GM19099 (cell line): Measurements from ENCODE around the gene KCNIP1.

Experiments
- POLR2A ChIP-seq: IDR thresholded peaks from 3 replicates; pipeline ENCODE4 v1.6.1; 2011; ENCODE audit warnings: low read depth; ENCODE audit not compliant: insufficient read length; ENCODE audit errors: extremely low read depth

The KCNIP1 gene

DNA sequence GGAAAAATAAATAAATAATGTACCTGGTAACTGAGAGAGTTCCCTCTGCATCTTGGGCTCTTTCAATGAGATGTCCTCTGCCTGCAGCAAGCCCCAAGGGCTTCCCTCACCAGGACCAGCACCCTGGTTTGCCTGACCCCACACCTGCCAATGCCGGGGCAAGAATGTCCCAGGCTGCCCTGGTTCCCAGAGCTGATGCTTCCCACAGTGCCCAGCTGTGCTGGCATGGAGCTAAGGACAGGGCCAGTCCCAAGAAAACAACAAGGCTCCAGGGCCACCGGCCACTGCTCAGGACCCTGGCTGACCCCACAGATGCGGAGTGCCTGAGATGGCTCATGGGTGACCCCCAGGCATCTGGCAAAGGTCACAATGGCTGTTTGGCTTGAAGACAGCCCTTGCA lies 123.5 kb downstream of the KCNIP1 start:
- no peak for TF ChIP-seq POLR2A

DNA sequence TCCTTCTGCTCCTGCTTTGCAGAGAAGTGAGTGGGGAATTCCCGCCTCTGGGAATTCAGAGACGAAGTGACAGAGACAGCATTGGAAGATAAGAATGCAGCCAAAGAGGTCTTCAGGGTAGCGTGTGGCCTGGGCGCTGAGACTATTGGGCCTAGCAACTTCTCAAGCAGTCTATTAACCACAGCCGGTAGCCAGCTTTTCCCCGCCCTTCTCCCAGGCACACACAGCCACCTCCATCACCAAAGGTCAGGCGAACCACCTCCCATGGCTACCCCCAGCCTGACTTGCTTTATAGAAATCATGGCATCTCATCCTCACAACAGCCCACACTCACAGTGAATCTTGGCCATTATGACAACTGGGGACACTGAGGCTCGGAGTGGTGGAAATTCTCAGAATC lies 124.2 kb downstream of the KCNIP1 start:
- TF ChIP-seq POLR2A, result no peak

DNA sequence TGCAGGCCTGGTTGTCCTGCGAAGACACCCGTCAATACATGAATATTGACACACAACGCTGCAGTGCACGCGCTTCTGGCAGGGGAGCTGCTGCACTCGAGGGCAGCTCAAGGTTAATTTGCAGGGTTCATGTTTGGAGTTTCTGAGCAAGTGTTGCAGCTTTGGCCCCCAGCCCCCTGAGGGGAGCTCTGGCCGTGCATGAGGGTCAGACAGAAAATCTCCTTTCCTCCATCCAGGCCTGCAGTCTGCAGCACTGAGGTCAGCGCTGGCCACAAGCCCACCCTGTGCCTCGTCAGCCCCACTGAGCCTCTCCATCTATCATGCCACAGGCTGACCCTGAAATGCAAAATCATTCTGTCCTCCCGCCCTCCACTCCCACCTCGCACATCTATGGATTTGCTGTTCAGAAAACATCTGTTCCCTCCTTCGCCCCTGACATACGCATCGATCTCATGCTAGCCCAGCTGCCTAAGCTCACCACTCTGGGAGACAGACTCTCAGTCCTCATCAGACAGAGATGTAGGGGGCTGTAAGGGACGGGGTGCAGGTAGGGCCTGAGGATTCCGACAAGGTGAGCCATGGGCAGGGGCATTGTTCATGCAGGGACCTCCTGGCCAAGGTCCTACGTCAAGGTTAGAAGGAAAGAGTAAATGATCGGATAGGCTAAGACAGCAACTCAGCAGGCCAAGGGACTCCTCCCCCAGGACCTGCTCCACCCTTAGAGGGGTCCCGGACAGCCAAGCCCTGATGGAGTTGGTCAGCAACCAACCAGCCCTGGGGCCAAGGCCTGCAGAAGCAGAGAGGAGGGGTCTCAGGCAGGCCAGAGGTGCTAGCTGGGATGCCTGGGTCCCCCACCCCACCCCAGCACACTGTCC lies 125.1 kb downstream of the KCNIP1 start:
- no peak for TF ChIP-seq POLR2A

DNA sequence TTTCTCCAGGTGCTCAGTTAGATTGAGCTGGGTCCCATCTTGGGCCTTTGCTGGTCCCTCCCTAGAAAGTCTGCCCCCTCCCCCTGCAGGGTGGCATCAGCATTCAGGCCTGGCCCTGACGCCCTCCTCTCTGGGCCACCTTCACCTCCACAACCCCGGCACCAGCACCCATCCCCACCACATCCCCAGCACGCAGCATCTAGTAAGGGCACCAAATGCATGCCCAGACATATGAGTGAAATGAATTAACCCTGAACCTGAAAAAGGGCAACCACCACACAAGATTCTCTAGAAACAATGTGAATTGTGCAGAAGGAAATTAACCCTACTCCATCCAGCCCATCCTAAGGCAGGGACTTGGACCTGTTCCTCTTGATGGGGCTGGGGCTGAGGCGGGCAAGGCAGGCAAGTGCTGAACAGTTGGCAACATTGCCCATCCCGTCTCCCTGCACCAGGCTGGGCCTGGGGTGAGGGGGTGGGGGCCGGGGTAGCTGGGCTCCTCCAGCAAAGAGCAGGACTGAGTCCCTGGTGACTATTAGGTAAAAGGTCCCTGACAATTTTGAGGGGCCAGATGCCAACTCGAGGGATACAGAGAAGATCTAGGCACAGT lies 125.9 kb downstream of the KCNIP1 start:
- no peak for TF ChIP-seq POLR2A

DNA sequence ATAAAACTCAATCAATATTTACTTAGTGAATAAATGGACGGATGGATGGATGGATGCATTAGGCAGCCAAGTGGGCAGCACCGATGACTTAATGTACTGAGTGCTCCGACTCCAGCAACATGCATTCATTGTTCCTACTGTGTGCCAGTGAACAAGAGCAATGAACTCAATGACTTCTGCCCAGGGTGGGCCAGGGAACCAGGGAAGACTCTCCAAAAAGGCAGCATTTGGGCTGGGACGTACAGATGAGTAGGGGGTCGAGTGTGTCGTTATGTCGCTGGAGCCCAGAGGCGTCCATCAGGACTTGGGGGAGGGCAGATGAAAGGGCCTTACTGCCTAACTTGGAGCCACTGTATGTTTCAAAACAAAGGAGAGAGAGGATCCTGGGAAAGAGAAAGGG lies 126.4 kb downstream of the KCNIP1 start:
- no peak for TF ChIP-seq POLR2A

DNA sequence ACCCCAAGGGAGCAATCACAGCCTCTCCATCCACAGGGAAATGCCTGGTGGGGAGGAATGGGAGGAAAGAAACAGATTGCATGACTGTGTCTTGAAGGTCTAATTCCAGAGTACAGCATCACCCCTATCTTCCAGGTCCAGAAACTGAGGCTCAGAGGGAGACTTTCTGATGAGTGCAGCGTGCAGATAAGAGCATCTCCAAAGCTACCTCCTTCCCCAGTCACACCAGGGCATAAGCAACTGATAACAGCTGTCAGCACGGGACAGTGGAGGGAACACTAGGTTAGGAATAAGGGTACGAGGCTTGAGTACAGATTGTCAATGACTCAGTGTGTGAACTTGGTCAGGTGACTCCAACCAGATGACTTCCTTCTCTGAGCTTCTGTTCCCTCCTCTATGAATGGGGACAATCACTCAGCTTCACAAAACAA lies 126.9 kb downstream of the KCNIP1 start:
- no peak for TF ChIP-seq POLR2A

DNA sequence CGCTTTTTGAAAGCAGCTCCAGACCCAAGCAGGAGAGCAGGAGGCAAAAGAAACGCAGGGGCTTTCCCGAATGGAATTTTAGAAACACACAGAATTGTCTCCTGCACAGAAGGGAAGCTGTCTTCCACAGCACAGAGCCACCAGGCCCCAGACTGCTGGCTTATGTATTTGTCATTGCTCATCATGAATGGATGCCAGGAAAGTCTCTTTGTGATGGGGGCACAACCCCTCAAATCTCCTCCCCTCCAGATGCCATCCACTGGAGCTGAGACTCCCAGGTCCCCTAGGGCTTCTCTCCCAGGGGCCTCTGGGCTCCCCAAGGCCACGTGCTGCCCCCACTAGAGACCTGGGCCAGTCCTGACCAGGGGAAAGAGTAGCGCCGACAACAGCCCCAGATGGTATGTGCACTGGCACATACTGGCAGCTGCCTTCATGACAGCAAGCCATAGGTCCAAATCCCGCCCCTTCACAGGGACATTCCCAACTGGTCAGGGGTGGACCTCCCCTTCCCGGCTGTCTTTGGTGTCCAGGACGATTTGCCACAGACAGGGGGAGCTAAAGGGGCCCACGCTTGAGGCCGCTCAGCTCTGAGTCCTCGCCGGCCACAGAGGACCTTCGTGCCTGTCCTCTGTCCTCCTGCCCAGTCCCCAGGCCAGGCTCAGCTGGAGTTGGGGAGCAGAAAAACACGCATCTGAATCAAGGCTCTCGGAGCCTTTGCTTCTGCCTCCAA lies 127.8 kb downstream of the KCNIP1 start:
- TF ChIP-seq POLR2A, result no peak

DNA sequence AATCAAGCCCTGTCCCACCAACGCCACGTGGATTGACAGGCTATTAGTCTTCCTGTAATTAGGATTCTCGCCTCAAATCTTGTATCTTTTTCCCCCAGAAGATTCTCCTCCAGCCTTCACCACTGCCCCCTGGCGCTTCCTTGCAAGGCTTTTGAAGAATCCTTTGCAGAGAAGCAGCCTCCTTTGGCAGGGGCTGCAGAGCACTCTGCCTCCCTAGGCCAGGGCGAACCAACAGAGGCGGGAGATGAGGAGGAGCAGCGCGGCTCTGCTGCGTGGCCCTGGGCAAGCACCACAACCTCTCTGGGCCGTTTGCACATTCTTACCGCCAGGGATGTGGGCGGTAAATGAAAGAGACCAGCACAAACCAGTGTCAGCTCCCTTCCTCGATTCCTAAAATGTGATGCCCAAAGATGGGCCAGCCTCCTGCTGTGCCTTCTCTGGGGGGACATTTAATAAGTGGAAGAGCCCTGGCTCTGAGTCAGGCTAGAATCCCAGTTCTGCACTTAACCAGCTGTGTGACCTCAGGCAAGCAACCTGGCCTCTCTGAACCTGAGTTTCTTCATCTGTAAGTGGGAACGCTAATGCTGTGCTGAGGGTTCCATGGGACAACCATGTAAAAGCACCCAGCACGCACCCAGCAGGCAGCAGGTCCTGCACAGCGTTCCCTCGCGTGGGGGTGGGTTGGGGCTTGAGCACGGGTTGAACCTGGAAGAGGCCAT lies 128.6 kb downstream of the KCNIP1 start:
- TF ChIP-seq POLR2A, result no peak

DNA sequence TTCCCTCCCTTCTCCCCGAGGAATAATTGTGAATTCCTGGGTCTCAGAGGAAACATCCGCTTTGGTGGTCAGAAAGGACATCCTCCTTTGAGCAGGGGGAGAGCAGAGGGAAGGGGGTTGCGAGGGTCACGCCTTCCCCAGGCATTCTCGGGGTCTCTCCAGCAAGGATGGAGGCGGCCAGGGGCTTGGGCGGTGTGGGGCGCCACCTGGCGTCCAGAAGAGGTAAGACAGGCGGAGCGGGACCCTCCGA lies 129.1 kb downstream of the KCNIP1 start:
- TF ChIP-seq POLR2A, result no peak

DNA sequence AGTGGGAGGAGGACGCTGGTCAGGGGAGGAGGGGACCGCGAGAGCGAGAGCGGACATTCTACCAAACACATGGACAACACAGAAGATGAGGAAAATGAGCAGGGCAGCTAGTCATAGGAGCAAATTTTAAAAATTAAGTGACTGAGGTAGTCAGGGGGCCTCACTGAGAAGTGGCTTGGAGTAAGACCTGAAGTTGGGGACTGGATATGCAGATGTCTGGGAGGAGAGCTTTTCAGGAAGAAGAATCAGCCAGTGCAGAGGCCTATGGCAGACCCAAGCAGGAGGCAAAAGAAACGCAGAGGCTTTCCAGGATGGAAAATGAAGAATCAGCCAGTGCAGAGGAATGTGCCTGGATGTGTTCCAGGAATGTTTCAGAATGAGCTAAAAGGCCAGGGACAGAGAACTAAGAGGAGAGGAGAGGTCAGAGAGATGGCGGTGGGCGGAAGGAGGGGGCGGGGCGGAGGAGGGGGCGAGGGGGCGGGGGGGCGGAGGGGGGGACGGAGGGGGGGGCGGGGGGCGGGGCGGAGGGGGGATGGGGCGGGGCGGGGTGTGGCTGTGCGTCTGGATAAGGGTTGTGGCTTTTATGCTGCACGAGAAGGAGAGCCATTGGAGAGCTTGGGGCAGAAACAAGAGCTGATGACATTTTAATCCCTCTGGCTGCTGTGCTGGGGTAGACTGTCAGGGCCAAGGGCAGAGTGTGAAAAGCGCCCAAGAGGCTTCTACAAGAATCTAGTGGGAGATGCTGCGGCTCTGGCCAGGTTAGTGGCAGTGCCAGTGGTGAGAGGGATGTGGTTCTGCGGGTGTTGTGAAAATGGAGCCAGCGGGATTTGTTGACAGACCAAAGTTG lies 129.6 kb downstream of the KCNIP1 start:
- no peak for TF ChIP-seq POLR2A

DNA sequence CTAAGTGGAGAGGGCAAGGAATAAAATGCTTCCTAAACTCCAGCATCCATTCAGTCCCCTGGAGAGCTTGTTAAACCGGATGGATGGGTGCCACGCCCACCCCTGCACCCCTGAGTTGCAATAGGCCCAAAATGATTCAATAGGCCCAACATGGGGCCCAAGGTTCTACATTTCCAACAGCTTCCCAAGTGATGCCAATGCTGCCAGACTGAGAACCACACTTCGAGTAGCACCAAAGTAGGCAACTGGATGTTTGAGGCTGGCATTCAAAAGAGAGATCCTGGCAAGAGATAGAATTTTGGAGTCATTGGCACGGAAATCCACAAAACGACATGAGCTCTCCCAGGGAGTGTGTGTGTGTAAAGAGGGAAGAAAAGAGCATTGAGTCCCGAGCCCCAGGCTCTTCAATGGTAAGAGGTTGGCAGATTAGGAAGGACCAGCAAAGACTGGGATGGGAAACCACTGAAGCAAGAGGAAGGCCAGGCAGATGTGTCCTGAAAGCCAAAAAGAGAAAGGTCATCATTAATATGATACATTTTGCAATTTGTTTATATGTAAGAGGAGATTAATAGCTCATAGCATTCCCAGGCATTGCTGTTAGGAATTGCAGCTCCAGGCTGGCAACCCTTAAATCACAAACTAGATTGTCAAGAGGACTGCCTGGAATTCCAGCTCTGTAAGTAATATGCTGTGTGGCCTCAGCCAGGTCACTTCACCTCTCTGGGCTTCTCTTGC lies 130.6 kb downstream of the KCNIP1 start:
- TF ChIP-seq POLR2A, result no peak

DNA sequence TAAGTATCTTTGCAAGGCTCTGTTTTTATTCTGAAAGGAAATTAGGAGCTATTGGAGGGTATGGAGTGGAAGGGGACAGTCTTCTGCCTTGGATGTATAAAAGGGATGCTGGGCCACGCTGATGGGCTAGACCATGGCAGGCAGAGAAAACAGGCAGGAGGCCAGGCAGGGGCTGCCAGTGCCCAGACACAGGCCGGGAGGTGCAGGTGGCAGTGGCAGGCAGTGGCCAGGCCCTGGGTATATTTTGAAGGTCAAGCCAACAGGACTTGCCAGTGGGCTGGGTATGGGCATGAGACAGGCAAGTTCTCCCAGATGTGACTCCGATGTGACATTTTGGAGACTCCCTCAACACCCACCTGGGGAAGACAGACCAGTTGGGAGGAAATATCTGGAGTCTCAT lies 131.9 kb downstream of the KCNIP1 start:
- TF ChIP-seq POLR2A, result no peak

DNA sequence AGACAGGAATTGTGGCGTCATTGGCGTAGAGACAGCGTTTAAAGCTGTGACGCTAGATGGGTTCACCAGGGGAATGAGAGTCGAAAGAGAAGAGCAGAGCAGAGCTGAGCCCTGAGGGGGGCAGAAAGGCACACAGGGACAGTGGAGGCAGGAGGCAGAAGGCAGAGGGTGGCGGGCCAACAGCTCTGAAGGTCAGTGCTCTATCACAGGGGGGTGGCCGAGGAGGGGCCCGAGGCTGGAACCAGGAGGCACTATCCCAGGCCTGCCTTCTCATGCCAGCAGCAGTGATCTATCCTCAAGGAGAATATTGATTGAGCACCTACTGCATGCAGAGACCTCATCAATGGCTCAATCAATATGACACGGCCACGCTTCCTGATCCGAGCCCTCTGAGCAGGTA lies 132.4 kb downstream of the KCNIP1 start:
- no peak for TF ChIP-seq POLR2A
